Neural cell (in vitro differentiated cells): Measurements from ENCODE around the gene MGAT5B. TPM values are rescaled to one million over a fixed set of nuclear protein-coding genes. Genes with fewer than 3 reads are reported as not detected.
A peak's percentile ranks its signal among the peaks of the same experiment; 100 is the strongest.

Experiments used
- H2AFZ ChIP-seq: fragments of 200-600, 300-800 bp; sonication (generic), shearing (Covaris generic); 2 replicates; pipeline ENCODE4 v1.6.0; 2014; ENCODE audit warnings: low read depth, mild to moderate bottlenecking, antibody characterized with exemption, low read length, moderate library complexity
- H3F3A ChIP-seq: fragments of 200-600 bp; shearing (Covaris generic); 2 replicates; pipeline ENCODE4 v1.6.1; 2016; ENCODE audit warnings: mild to moderate bottlenecking, moderate library complexity, mixed read lengths, antibody characterized with exemption, low read length; ENCODE audit not compliant: insufficient read depth, poor library complexity, severe bottlenecking
- H3K27ac ChIP-seq: fragments of 200-600, 300-800 bp; sonication (generic), shearing (Covaris generic); 2 replicates; pipeline ENCODE4 v1.5.1; 2014; ENCODE audit warnings: mild to moderate bottlenecking, low read length, moderate library complexity
- H3K27me3 ChIP-seq: fragments of 300-800, 200-600 bp; sonication (generic), shearing (Covaris generic); 2 replicates; pipeline ENCODE4 v1.6.0; 2014; ENCODE audit warnings: mild to moderate bottlenecking, low read depth, low read length, moderate library complexity; ENCODE audit not compliant: insufficient read depth
- H3K36me3 ChIP-seq: fragments of 300-800, 200-600 bp; sonication (generic), shearing (Covaris generic); 2 replicates; pipeline ENCODE4 v1.5.1; 2014; ENCODE audit warnings: mild to moderate bottlenecking, antibody characterized with exemption, low read length, moderate library complexity; ENCODE audit not compliant: insufficient read depth
- H3K4me2 ChIP-seq: fragments of 300-800, 200-600 bp; sonication (generic), shearing (Covaris generic); 2 replicates; pipeline ENCODE4 v1.6.0; 2014; ENCODE audit warnings: mild to moderate bottlenecking, low read length
- H3K4me3 ChIP-seq: fragments of 300-800, 200-600 bp; sonication (generic), shearing (Covaris generic); 2 replicates; pipeline ENCODE4 v1.5.1; 2014; ENCODE audit warnings: mild to moderate bottlenecking, low read length, moderate library complexity
- H3K79me2 ChIP-seq: fragments of 200-600 bp; shearing (Covaris generic); replicated peaks from 2 replicates; pipeline ENCODE4 v1.6.0; 2014; ENCODE audit warnings: mild to moderate bottlenecking, low read length, moderate library complexity; ENCODE audit not compliant: insufficient read depth
- H3K9ac ChIP-seq: fragments of 300-800, 200-600 bp; sonication (generic), shearing (Covaris generic); 2 replicates; pipeline ENCODE4 v1.6.1; 2016; ENCODE audit warnings: mild to moderate bottlenecking, low read length, mixed read lengths
- H3K9me2 ChIP-seq: fragments of 200-600 bp; shearing (Covaris generic); 2 replicates; pipeline ENCODE4 v1.6.1; 2016; ENCODE audit warnings: mild to moderate bottlenecking, low read length, mixed read lengths; ENCODE audit not compliant: insufficient read depth
- H3K9me3 ChIP-seq: fragments of 200-600, 300-800 bp; sonication (generic), shearing (Covaris generic); 2 replicates; pipeline ENCODE4 v1.6.1; 2016; ENCODE audit warnings: mild to moderate bottlenecking, mixed run types, low read length, moderate library complexity, mixed read lengths
- H4K20me1 ChIP-seq: fragments of 200-600 bp; shearing (Covaris generic); 2 replicates; pipeline ENCODE4 v1.6.1; 2016; ENCODE audit warnings: mild to moderate bottlenecking, mixed run types; ENCODE audit not compliant: insufficient read depth
- EP300 ChIP-seq: fragments of 450-650 bp; conservative IDR thresholded peaks from 2 replicates; pipeline ENCODE4 v1.6.1; 2014; ENCODE audit warnings: antibody characterized with exemption, mild to moderate bottlenecking, moderate library complexity; ENCODE audit not compliant: poor library complexity, severe bottlenecking
- EZH2 ChIP-seq: fragments of 200-600, 300-800 bp; shearing (Covaris generic), sonication (generic); IDR thresholded peaks from 2 replicates; pipeline ENCODE4 v1.6.1; 2014; ENCODE audit warnings: antibody characterized with exemption, low read length, borderline replicate concordance, mild to moderate bottlenecking; ENCODE audit not compliant: insufficient read depth, poor library complexity, severe bottlenecking
- MXI1 ChIP-seq: fragments of 450-650 bp; conservative IDR thresholded peaks from 2 replicates; pipeline ENCODE4 v1.6.1; 2014; ENCODE audit warnings: antibody characterized with exemption, mild to moderate bottlenecking; ENCODE audit not compliant: poor library complexity, severe bottlenecking
- POLR2AphosphoS5 ChIP-seq: IDR thresholded peaks from 2 replicates; pipeline ENCODE4 v1.6.1; 2012
- RAD21 ChIP-seq: fragments of 450-650 bp; conservative IDR thresholded peaks from 2 replicates; pipeline ENCODE4 v1.6.1; 2014; ENCODE audit warnings: antibody characterized with exemption, mild to moderate bottlenecking, moderate library complexity
- SMC3 ChIP-seq: fragments of 450-650 bp; conservative IDR thresholded peaks from 2 replicates; pipeline ENCODE4 v1.6.1; 2014; ENCODE audit warnings: antibody characterized with exemption, mild to moderate bottlenecking, moderate library complexity; ENCODE audit not compliant: poor library complexity
- TAF1 ChIP-seq: IDR thresholded peaks from 2 replicates; pipeline ENCODE4 v1.6.1; 2012; ENCODE audit warnings: low read depth
- polyA plus RNA-seq: library from polyadenylated mRNA; depleted of rRNA; stranded (reverse); fragments of >200 nt; gene quantifications from 2 replicates; pipeline ENCODE4 v1.2.3, GENCODE V29; 2014
- TF ChIP-seq, protein P1 (sequence below): IDR thresholded peaks from 2 replicates; pipeline ENCODE4 v1.6.1; 2012; ENCODE audit warnings: borderline replicate concordance
- TF ChIP-seq, protein P2 (sequence below): fragments of 450-650 bp; IDR thresholded peaks from 2 replicates; pipeline ENCODE4 v1.5.1; 2014; ENCODE audit warnings: antibody characterized with exemption, mild to moderate bottlenecking, moderate library complexity; ENCODE audit not compliant: poor library complexity, severe bottlenecking

The MGAT5B gene
- polyA plus RNA-seq, 1 donor from 2014 or later, result 8.8 TPM

DNA sequence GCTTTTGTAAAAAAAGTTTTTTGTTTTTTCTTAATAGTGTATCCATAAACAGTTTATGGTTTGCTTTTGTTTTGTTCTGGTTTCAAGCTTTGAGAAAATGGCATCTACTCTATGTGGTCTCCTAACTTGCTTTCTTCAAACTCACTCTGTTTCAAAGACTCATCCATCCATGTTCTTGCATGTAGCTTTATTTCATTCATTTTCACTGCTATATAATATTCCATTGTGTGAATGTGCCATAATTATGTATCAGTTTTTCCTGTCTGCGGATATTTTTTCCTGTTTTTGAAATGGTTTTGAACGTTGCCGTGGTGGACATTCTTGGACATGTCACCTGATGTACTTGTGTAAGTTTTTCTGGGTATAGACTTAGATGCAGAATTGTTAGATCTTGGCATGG lies 39.1 kb downstream of the MGAT5B start:
- Histone ChIP-seq H3K9me3 (no peaks in the 10 kb centered on the region), H3K27ac (no peak overlapping the region), H3K27me3 (no peaks in the 10 kb centered on the region), H3K9ac (no peak overlapping the region), H3F3A (no peaks in the 10 kb centered on the region), H2AFZ (no peak overlapping the region), H3K4me2 (no peak overlapping the region), H4K20me1 (no peaks in the 10 kb centered on the region), H3K79me2 (no peaks in the 10 kb centered on the region), H3K9me2 (no peaks in the 10 kb centered on the region), H3K36me3 (peaks cover 5% of the 10 kb centered on the region), H3K4me3 (no peak overlapping the region)
- TF ChIP-seq SMC3, result no peak
- TF ChIP-seq, protein P1, sequence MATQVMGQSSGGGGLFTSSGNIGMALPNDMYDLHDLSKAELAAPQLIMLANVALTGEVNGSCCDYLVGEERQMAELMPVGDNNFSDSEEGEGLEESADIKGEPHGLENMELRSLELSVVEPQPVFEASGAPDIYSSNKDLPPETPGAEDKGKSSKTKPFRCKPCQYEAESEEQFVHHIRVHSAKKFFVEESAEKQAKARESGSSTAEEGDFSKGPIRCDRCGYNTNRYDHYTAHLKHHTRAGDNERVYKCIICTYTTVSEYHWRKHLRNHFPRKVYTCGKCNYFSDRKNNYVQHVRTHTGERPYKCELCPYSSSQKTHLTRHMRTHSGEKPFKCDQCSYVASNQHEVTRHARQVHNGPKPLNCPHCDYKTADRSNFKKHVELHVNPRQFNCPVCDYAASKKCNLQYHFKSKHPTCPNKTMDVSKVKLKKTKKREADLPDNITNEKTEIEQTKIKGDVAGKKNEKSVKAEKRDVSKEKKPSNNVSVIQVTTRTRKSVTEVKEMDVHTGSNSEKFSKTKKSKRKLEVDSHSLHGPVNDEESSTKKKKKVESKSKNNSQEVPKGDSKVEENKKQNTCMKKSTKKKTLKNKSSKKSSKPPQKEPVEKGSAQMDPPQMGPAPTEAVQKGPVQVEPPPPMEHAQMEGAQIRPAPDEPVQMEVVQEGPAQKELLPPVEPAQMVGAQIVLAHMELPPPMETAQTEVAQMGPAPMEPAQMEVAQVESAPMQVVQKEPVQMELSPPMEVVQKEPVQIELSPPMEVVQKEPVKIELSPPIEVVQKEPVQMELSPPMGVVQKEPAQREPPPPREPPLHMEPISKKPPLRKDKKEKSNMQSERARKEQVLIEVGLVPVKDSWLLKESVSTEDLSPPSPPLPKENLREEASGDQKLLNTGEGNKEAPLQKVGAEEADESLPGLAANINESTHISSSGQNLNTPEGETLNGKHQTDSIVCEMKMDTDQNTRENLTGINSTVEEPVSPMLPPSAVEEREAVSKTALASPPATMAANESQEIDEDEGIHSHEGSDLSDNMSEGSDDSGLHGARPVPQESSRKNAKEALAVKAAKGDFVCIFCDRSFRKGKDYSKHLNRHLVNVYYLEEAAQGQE, result no peak
- TF ChIP-seq RAD21, result no peak
- TF ChIP-seq MXI1, result no peak
- TF ChIP-seq EP300, result no peak
- TF ChIP-seq POLR2AphosphoS5, result no peak
- no peak for TF ChIP-seq TAF1
- no peak for TF ChIP-seq EZH2
- TF ChIP-seq, protein P2, sequence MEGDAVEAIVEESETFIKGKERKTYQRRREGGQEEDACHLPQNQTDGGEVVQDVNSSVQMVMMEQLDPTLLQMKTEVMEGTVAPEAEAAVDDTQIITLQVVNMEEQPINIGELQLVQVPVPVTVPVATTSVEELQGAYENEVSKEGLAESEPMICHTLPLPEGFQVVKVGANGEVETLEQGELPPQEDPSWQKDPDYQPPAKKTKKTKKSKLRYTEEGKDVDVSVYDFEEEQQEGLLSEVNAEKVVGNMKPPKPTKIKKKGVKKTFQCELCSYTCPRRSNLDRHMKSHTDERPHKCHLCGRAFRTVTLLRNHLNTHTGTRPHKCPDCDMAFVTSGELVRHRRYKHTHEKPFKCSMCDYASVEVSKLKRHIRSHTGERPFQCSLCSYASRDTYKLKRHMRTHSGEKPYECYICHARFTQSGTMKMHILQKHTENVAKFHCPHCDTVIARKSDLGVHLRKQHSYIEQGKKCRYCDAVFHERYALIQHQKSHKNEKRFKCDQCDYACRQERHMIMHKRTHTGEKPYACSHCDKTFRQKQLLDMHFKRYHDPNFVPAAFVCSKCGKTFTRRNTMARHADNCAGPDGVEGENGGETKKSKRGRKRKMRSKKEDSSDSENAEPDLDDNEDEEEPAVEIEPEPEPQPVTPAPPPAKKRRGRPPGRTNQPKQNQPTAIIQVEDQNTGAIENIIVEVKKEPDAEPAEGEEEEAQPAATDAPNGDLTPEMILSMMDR, result no peak

DNA sequence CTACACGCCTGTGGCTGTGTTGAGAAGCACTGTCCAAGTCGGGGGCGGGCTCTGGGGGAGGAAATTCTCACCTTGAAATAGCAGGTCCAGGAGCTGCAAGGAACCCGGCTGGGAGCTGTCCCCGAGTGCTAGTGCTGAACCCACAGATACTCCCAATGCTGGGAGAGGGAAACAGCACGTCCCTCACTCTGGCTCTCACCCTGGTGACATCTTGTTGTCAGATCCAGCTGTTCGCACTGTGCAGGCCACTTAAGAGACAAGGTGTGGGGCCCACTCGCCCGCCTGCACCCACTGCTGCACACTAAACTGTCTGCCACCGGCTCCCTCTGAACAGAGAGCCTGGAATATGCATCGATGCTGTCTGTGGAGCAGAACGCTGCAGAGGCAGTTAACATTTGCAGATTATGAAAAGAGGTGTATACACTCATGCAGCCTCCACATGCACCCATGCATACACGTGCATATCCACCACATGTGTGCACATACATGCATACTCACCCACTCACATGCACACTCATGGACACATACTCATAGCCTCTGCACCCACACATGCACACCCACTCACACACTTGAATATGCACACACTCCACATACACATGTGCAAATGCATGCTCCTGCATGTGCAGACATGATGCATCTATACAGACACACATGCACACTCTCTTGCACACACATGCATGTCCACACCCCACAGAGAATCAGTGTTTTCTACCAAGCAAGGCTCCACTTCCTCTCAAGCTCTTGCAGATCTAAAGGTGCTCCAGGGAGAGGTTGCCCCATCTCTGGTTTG lies 42.0 kb downstream of the MGAT5B start:
- TF ChIP-seq EZH2 (no peak), MXI1 (no peak)
- TF ChIP-seq, protein P1, result peak; percentile 43
- TF ChIP-seq, protein P2, result no peak

More for the DNA sequence above, 42.0 kb downstream of the MGAT5B start:
- Histone ChIP-seq H3F3A (no peaks in the 10 kb centered on the region), H2AFZ (no peak overlapping the region), H3K27me3 (no peaks in the 10 kb centered on the region), H3K4me2 (no peak overlapping the region), H4K20me1 (no peaks in the 10 kb centered on the region), H3K36me3 (peaks cover 5% of the 10 kb centered on the region), H3K4me3 (no peak overlapping the region), H3K79me2 (no peaks in the 10 kb centered on the region), H3K9me2 (no peaks in the 10 kb centered on the region), H3K27ac (no peak overlapping the region), H3K9me3 (no peaks in the 10 kb centered on the region), H3K9ac (peak overlapping the region; percentile 9)
